EH (cell line): ENCODE results near the gene MRGPRG.
A peak's percentile ranks its signal among the peaks of the same experiment; 100 is the strongest.
"Not testable (repeated sequence)": the region's sequence is repeated elsewhere in the genome, so short reads cannot be mapped to it uniquely, and the experiment has no call there.

Source experiments
- DNase-seq: peaks from one replicate; pipeline ENCODE4 v3.0.0-alpha.2; 2015; ENCODE audit warnings: low read depth

The MRGPRG gene

DNA sequence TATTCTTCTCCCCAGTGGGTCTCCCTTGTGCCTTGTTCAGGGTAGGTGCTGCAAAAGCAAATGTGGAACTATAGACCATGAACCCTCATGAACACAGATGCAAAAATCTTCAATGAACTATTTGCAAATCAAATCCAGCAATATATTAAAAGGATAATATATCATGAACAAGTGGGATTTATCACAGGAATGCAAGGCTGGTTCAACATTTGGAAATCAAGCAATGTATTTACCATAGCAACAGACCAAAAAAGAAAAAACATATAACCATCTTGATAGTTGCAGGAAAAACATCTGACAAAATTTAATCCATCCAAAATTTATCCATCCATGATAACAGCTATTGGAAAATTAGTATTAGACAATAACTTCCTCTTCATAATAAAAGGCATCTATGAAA lies 42.1 kb downstream of the MRGPRG start:
- DNase-seq = no peak

DNA sequence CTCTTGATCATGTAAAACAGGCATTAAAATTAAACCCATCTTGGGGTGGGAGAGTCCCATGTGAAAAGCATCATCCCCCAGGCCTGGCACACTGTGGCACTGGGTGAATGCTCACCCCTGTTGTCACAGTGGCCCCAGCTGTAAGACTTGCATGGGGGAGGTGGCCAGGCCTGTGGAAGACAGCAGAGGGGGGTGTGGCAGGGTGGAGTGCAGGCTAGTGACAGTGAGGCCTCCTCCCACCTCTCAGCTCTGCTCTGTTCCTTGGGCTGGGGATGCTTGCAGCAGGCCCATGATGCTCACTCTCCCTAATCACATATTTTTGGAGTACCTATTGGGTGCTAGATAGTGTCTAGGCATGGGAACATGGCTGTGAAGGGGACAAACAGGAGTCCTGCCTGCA lies 43.4 kb downstream of the MRGPRG start:
- no peak for DNase-seq

DNA sequence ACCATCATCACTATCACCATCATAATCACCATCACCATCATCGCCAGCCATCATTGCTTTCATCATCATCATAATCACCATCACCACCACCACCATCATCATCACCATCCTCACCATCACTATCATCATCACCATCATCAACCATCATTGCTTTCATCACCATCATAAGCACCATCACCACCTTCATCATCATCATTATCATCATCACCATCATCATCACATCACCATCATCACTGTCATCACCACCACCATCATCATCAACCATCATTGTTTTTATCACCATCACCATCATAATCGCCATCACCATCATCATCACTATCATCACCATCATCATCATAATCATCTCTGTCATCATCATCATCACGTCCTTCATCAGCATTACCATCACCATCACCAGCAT lies 44.2 kb downstream of the MRGPRG start:
- DNase-seq = no peak

DNA sequence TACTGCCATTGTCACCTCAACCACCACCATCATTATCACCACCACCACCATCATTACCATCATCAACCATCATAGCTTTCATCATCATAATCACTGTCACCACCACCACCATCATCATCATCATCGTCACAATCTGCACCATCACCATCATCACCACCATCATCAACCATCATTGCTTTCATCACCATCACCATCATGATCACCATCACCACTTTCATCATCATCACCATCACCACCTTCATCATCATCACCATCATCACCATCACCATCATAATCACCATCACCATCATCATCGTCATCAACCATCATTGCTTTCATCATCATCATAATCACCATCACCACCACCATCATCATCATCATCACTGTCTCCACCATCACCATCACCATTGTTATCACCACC lies 44.8 kb downstream of the MRGPRG start:
- DNase-seq = no peak

DNA sequence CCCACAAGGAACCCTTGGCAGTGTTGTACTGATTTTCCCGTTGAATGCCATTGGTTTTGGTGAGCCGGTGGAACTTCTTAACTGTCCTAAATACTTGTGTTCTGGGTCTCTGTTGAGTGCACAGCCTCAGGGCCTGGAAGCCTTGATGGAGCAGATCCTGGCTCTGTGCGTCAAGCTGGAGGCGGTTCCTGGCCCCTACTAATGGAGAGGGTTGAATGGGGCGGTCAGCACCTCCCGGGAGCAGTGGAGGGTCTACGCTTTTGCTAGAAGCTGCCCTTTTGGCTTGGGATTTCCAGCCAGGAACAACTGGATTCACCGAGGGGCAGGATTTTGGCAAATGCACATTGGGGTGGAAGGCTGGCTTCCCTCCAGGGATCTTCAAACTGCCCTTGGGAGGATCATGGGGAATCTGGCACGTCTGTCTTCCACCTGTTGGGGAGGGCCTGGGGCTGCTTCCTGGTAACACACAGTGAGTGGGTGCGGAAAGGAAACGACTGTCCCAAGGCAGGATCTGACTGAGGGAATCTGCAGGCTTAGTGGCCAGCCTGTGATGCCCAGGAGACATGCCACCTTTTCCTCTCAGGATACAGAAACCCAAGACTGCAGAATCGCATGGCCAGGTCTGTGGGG lies 46.6 kb downstream of the MRGPRG start:
- no peak for DNase-seq

DNA sequence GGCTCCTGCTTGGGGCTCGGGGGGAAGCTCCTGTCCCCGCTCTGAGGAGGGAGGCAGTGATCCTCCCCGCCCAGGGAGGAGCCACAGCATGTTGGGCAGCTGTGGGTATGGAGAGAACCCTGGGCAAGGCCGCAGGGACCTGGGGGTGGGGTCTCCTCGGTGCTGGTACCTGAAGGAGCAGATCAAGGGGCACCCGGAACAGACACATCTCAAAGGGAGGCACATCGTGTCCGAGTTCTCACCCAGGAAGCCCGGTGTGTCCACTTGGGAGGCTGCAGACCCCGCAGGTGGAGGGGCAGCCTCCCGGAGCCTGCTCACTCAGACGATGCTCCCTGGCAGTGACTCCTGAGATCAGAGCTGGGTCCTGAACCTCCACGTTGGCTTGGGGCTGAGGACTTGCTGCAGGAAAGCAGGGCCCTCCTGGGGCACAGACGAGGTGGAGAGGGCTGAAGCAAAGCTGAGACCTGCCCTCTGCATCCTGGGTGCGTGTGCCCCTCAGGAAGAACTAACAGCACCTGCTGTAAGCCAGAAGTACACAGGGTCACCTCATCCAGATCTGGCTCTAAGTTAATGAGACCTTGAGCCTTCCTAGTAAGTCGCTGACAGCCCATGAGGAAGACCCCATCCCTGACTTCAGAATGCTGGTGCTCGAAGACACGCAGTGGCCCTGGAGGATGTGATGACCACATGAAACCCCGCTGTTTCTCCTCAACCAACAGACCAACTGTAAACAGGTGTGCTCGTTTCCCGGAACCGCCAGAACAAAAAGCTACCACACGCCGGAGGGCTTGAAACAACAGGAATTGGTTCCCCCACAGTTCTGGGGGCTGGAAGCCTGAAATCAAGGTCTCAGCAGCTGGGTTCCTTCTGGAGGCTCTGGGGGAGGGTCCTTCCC lies 47.6 kb downstream of the MRGPRG start:
- DNase-seq = no peak

DNA sequence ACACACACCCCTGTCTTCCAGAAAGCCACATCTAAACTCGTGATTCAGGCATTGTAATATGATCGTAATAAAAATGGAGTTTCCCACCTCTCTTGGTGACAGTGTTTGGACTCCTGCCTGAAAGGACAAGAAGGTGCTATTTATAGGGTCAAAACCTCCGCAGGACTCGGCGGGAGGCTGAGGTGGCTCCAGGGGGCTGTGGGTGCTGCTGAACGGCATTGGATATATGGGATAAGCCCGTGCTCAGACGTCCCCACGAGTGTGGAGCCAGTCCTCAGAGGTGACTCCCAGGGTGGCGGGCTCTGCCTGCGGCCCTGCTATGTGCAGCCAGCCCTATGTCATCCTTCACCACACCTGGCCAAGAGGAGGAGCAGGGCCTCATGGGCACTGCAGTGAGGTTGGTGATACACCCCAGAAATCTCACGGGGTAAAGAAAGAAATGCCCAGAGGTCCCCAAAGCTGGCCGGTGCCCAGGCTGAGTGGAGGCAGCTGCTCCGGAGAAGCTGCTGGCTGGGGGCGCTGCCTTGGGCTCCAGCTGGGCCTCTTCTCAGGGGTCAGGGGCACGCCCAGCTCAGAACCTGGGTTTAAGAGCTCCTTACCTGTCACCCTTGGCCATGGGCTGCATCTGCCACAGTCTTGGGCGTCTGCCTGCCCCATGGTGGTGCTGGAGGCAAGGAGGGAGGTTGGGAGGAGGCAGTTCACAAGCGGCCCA lies 48.4 kb downstream of the MRGPRG start:
- no peak for DNase-seq

DNA sequence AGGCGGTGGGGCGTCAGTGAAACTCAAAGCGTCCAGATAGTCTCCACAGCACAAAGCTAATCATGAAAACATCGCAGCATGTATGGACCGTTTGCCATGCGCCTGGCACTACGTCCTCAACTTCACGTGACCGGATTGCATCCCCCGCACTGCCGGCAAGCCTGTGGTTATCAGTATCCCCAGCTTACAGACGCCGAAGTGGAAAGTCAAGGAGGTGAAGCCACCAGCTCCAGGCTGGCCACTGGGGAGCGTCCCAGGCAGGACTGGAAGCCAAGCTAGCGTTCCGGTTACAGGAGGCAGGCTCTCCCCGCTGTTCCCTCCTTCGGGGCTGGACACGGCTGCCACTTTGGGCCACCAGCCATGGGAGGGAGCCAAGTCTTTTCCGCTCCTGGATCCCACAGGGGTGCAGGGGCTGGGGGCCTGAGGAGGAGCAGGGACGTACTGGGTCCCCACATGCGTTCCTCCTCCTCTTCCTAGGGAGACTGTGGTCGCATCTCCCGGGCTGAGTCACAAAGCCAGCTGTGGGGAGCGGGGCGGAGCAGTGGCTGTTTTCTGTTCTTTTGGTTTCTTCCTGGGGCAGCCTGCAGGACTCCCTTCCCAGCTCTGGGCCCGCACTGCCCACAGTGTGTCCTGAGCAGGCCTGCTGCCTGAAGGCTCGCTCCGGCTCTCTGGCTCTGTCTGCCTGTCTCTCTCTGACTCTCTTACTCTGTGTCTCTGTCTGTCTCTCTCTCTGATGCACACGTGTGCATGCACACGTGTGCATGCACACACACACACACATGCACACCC lies 49.2 kb downstream of the MRGPRG start:
- DNase-seq = peak; percentile 86

DNA sequence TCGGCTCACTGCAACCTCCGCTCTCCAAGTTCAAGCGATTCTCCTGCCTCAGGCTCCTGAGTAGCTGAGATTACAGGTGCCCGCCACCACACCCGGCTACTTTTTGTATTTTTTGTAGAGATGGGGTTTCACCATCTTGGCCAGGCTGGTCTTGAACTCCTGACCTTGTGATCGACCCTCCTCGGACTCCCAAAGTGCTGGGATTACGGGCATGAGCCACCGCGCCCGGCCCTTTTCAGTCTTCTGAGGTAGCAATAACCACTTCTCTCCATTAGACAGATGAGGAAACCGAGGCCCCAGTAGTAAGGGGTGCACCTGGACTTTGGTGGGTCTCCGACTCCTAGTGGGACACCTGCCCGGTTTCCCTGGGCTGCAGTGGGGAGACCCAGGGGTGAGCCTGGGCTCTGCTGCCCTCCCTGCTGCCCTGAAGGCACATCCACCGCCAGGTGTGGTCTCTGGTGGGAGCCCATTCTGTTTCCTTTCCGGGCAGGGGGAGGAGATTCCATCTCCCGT lies 49.8 kb downstream of the MRGPRG start:
- not testable (repeated sequence) for DNase-seq
